NT2/D1 (cell line): ENCODE measurements around the gene KY.

Experiments
- DNase-seq: peaks from one replicate; pipeline ENCODE4 v3.0.0-alpha.2; 2011; ENCODE audit warnings: low read depth, low spot score
- H3K27me3 ChIP-seq: 2 replicates; pipeline ENCODE4 v1.6.0; 2011; ENCODE audit warnings: mild to moderate bottlenecking; ENCODE audit not compliant: insufficient read length, insufficient read depth
- H3K36me3 ChIP-seq: 2 replicates; pipeline ENCODE4 v1.6.1; 2011; ENCODE audit warnings: mild to moderate bottlenecking, low read length, mixed read lengths; ENCODE audit not compliant: insufficient read depth, insufficient read length
- H3K4me1 ChIP-seq: 2 replicates; pipeline ENCODE4 v1.5.1; 2011; ENCODE audit not compliant: insufficient read depth, insufficient read length
- H3K4me3 ChIP-seq: 2 replicates; pipeline ENCODE4 v1.5.1; 2011; ENCODE audit warnings: low read depth; ENCODE audit not compliant: insufficient read length
- H3K9ac ChIP-seq: 2 replicates; pipeline ENCODE4 v1.6.0; 2011; ENCODE audit warnings: low read depth; ENCODE audit not compliant: insufficient read length
- H3K9me3 ChIP-seq: 2 replicates; pipeline ENCODE4 v1.5.1; 2011; ENCODE audit warnings: mild to moderate bottlenecking, low read length; ENCODE audit not compliant: insufficient read depth
- SUZ12 ChIP-seq: IDR thresholded peaks from 2 replicates; pipeline ENCODE4 v1.6.1; 2011; ENCODE audit not compliant: insufficient read length, insufficient read depth; ENCODE audit errors: extremely low read depth
- YY1 ChIP-seq: IDR thresholded peaks from 2 replicates; pipeline ENCODE4 v1.6.1; 2011; ENCODE audit not compliant: insufficient read length, insufficient read depth
- ZNF274 ChIP-seq: IDR thresholded peaks from 2 replicates; pipeline ENCODE4 v1.6.1; 2011; ENCODE audit warnings: mild to moderate bottlenecking, low read depth, low read length

The KY gene

GRCh38 chr3:134609821-134610431, 40.9 kb downstream of the KY start:
- H3K9me3 ChIP-seq = no peaks in the 10 kb centered on the region
- peaks cover 11% of the 10 kb centered on the region for H3K4me1 ChIP-seq
- no peaks in the 10 kb centered on the region for H3K27me3 ChIP-seq
- DNase-seq = no peak
- TF ChIP-seq SUZ12 (no peak), YY1 (no peak), ZNF274 (no peak)
- H3K9ac ChIP-seq = no peak overlapping the region
- H3K4me3 ChIP-seq = no peak overlapping the region
- no peaks in the 10 kb centered on the region for H3K36me3 ChIP-seq

- Histone ChIP-seq H3K4me1 (peaks cover 11% of the 10 kb centered on the region), H3K36me3 (no peaks in the 10 kb centered on the region), H3K9ac (no peak overlapping the region), H3K9me3 (no peaks in the 10 kb centered on the region), H3K4me3 (no peak overlapping the region), H3K27me3 (no peaks in the 10 kb centered on the region)
- DNase-seq = no peak
- TF ChIP-seq SUZ12 (no peak), ZNF274 (no peak), YY1 (no peak)
These were observed 41.9 kb downstream of the KY start for GRCh38 chr3:134608771-134609435.

- Histone ChIP-seq H3K36me3 (no peaks in the 10 kb centered on the region), H3K27me3 (no peaks in the 10 kb centered on the region), H3K9me3 (no peaks in the 10 kb centered on the region), H3K9ac (no peak overlapping the region), H3K4me3 (no peak overlapping the region), H3K4me1 (peaks cover 10% of the 10 kb centered on the region)
- TF ChIP-seq SUZ12 (no peak), ZNF274 (no peak)
- no peak for DNase-seq
These were observed 42.6 kb downstream of the KY start for GRCh38 chr3:134608023-134608770.

GRCh38 chr3:134607054-134608022, 43.5 kb downstream of the KY start:
- H3K27me3 ChIP-seq = no peaks in the 10 kb centered on the region
- no peak overlapping the region for H3K4me3 ChIP-seq
- H3K36me3 ChIP-seq = no peaks in the 10 kb centered on the region
- TF ChIP-seq ZNF274 (no peak), YY1 (no peak), SUZ12 (no peak)
- no peak for DNase-seq
- H3K9me3 ChIP-seq = no peaks in the 10 kb centered on the region
- peaks cover 12% of the 10 kb centered on the region for H3K4me1 ChIP-seq
- H3K9ac ChIP-seq = no peak overlapping the region

GRCh38 chr3:134606033-134607025, 44.5 kb downstream of the KY start:
- Histone ChIP-seq H3K4me3 (no peak overlapping the region), H3K4me1 (peaks cover 22% of the 10 kb centered on the region), H3K36me3 (no peaks in the 10 kb centered on the region), H3K9me3 (no peaks in the 10 kb centered on the region), H3K9ac (no peak overlapping the region), H3K27me3 (no peaks in the 10 kb centered on the region)
- no peak for DNase-seq
- TF ChIP-seq YY1 = no peak
- no peak for TF ChIP-seq SUZ12
- TF ChIP-seq ZNF274 = no peak

GRCh38 chr3:134605556-134605955, 45.3 kb downstream of the KY start:
- no peak overlapping the region for H3K4me3 ChIP-seq

More at GRCh38 chr3:134605556-134605955, 45.3 kb downstream of the KY start:
- Histone ChIP-seq H3K9me3 (no peaks in the 10 kb centered on the region), H3K4me1 (peaks cover 24% of the 10 kb centered on the region), H3K27me3 (peaks cover 2% of the 10 kb centered on the region), H3K36me3 (no peaks in the 10 kb centered on the region), H3K9ac (no peak overlapping the region)
- no peak for TF ChIP-seq YY1
- TF ChIP-seq SUZ12 = no peak
- DNase-seq = no peak
